HG02588 (cell line): Measurements from ENCODE around the gene TBC1D14.

Experiments used
- ATAC-seq: cut with Tn5 transposase; IDR thresholded peaks from one replicate; pipeline ENCODE4 v1.9.1; 2021; ENCODE audit warnings: mild to moderate bottlenecking, moderate library complexity; ENCODE audit not compliant: unreplicated experiment

TBC1D14 gene, protein sequence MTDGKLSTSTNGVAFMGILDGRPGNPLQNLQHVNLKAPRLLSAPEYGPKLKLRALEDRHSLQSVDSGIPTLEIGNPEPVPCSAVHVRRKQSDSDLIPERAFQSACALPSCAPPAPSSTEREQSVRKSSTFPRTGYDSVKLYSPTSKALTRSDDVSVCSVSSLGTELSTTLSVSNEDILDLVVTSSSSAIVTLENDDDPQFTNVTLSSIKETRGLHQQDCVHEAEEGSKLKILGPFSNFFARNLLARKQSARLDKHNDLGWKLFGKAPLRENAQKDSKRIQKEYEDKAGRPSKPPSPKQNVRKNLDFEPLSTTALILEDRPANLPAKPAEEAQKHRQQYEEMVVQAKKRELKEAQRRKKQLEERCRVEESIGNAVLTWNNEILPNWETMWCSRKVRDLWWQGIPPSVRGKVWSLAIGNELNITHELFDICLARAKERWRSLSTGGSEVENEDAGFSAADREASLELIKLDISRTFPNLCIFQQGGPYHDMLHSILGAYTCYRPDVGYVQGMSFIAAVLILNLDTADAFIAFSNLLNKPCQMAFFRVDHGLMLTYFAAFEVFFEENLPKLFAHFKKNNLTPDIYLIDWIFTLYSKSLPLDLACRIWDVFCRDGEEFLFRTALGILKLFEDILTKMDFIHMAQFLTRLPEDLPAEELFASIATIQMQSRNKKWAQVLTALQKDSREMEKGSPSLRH

DNA sequence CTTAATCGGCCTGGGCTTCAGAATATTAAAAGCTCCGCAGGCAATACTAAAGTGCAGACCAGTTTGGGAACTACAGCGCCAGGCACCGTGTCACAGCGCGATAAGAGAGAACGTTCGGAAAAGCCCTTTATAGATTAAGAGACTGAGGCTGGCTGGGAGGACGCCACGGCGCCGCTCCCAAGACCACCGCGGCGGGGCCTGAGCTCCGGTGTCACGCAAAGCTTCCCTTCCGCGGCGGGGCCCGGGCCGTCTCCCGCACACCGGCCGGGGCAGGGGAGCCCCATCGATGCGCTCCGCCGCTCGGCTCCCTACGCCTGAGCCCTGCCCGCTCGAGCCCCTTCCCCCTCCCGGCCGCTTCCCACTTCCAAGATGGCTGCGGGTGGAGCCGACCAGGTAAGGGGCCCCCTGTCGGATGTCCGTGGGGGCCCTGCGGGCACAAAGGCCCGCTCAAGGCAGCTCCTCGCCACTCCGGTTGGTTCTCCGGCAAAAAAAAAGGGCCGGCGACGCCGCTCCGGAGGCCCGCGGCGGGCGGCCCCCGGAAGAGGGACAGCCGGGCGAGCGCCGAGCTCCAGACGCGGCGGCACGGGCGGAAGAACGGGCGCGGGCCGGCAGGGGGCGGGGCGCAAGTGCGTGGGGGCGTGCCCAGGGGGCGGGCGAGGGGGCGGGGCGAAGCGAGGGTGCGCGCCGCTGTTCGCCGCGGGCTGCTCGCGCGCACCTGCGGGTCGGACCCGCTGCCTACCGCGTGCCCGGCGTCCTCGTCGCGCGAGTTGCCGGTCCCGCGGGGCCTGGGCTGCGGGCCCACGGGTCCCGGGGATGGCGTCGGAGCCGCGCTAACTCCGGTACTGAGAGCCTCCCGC lies at the start of gene TBC1D14:
Gene TBC1D14 (plus strand): TSS at position 714 of the 857 bp plus-strand sequence. CDS start 13,564 bp downstream, outside the sequence.
- peak; percentile 87 for ATAC-seq

DNA sequence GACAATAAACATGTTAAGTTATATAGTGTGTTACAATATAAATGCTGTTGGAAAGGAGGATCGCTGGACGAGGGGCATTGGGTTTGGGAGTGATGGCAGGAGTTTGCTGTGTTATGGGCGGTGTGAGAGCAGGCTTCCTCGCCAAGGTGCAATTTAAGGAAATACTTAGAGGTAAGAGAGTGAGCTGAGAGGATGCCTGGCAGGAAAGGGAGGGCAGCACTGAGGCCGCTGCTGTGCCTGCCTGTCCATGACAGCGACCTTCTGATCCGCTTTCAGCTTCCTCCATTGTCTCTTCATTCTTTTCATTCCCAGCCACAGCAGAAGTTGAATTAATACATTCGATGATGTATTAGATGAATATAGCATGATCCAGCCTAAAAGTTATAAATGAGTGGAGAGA lies 41.2 kb upstream of the TBC1D14 start:
- no peak for ATAC-seq

GRCh38 chr4:6869944-6870343 lies 39.7 kb upstream of the TBC1D14 start:
- no peak for ATAC-seq

- no peak for ATAC-seq
These were observed 36.3 kb upstream of the TBC1D14 start for GRCh38 chr4:6873291-6873690.

GRCh38 chr4:6873792-6874461 lies 35.7 kb upstream of the TBC1D14 start:
- no peak for ATAC-seq

- no peak for ATAC-seq
These were observed 34.6 kb upstream of the TBC1D14 start for GRCh38 chr4:6874981-6875380.

- no peak for ATAC-seq
These were observed 34.2 kb upstream of the TBC1D14 start for GRCh38 chr4:6875431-6875831.

GRCh38 chr4:6876440-6876839 lies 33.2 kb upstream of the TBC1D14 start:
- ATAC-seq, result no peak

GRCh38 chr4:6877067-6877466 lies 32.6 kb upstream of the TBC1D14 start:
- ATAC-seq, result no peak

GRCh38 chr4:6878451-6879059 lies 31.1 kb upstream of the TBC1D14 start:
- ATAC-seq, result no peak

GRCh38 chr4:6880691-6881090 lies 28.9 kb upstream of the TBC1D14 start:
- no peak for ATAC-seq

- ATAC-seq, result no peak
These were observed 27.7 kb upstream of the TBC1D14 start for GRCh38 chr4:6881908-6882307.

DNA sequence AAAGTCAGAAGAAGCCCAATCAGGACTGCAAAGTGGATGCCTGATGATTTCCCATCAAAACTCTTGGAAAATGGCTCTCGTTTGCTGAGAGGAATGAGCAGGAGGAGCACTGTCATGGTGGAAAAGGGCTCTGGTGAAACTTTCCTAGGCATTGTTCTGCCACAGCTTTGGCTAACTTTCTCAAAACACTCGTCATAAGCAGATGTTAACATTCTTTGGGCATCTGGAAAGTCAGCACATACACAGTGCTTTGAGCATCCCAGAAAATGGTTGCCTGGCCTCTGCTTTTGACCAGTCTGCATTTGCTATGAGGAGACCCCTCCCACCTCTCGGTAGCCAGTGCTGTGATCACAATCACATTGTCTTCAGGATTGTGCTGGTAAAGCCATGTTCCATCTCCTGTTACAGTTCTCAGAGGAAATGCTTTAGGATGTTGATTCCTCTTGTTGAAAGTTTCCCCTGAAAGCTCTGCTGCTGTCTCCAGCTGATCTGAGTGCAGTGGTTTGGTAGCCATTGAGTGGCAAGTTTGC lies 25.2 kb upstream of the TBC1D14 start:
- ATAC-seq, result no peak

DNA sequence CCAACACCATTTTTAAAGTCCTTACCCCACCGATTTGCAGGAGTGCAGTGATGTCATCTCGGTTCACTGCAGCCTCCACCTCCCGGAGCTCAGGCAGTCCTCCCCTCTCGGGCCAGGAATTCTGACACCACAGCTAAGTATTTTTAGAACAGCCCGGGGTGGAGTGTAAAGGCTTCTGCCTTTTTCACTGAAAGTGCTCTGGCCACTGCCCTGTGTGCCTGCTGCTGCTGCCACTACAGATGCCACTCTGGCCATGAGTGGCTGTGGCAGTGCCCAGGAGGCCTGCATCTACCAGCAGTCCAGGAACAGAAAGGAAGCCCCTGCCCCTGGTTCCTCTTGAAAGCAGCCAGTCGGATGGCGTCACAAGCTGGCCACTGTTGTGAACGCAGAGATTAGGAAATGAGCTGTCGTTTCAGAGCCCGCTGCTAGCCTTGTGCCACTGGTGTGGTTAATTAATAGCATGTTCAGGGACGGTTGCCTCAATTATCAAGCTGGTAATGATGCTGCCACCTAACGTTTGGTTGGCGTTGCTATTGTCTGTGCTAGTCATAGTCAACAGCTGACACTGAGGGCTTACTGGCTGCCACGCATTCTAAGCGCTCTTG lies 23.6 kb upstream of the TBC1D14 start:
- no peak for ATAC-seq

GRCh38 chr4:6886886-6887285 lies 22.7 kb upstream of the TBC1D14 start:
- no peak for ATAC-seq

DNA sequence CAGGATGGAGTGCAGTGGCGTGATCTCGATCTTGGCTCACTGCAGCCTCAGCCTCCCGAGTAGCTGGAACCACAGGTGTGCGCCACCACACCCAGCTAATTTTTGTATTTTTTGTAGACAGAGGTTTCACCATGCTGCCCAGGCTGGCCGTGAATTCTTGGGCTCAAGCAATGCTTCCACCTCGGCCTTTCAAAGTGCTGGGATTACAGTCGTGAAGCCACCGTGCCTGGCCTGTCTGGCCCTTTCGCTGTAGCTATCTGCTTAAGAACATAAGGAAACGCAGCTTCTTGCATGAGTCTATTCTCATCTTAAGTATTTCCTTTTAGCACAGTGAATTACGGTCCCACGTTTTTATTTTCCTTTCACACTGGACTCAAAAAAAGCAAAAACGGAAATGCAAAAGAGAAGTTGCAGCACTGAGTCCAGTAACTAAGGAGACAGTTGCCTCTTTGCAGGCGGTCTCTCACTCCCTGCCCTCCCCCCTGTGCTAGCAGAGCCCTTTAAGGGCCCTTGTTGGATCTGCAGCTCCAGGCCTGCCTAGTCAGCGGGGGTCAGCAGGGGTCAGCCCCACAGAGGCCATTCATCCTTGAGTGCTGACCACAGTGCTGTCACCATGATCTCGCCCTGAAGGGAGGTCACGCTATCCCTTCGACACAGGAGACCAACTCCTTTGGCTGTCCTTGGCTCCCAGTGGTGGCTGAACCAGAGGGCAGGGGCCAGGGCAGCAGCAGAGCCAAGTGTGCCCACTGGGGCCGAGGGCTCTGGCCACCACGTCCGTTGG lies 21.8 kb upstream of the TBC1D14 start:
- no peak for ATAC-seq

DNA sequence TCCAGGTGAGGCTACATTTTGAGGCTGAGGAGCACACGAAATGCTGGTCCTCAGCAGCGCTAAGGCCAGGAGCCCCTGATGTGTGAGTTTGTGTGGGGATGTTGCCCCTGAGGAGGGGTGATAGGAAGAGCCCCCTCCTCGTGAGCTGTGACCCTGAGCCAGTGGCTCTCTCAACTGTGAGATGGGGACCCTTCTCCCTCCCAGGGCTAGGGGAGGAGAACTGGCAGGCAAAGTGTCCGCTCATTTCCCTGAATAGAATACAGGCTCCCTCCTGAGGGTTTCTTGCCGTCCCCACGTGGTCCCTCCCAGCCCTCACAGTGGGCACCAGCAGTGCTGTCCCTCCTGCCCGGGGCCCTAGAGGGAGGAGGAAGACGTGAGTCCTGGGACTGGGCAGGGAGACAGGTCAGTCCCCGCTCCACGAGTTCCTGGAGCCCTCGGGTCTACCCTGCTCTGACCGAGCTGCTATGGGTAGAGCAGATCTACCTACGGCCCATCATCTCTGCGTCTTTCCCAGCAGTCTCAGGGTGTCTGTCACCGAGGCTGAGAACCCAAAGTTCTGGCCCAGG lies 21.0 kb upstream of the TBC1D14 start:
- ATAC-seq, result no peak

GRCh38 chr4:6889101-6889735 lies 20.4 kb upstream of the TBC1D14 start:
- no peak for ATAC-seq
